DOHH2 (cell line): ENCODE measurements around the gene TANGO2.

Source experiments
- H3F3A ChIP-seq: fragments of 200-600 bp; sonication (generic), shearing (Covaris generic); 2 replicates; pipeline ENCODE4 v1.6.0; 2016; ENCODE audit warnings: antibody characterized with exemption, mild to moderate bottlenecking; ENCODE audit not compliant: control insufficient read depth, insufficient read depth
- H3K27ac ChIP-seq: fragments of 200-600 bp; sonication (generic); 2 replicates; pipeline ENCODE4 v1.5.1; 2014; ENCODE audit warnings: low read depth, mild to moderate bottlenecking, low read length, moderate library complexity
- H3K27me3 ChIP-seq: fragments of 200-600 bp; sonication (generic); 2 replicates; pipeline ENCODE4 v1.6.1; 2014; ENCODE audit warnings: mild to moderate bottlenecking, low read length, mixed read lengths; ENCODE audit not compliant: control insufficient read depth
- H3K36me3 ChIP-seq: fragments of 200-600 bp; sonication (generic); 2 replicates; pipeline ENCODE4 v1.6.1; 2014; ENCODE audit warnings: mild to moderate bottlenecking, low read length, moderate library complexity, mixed read lengths; ENCODE audit not compliant: control insufficient read depth
- H3K4me1 ChIP-seq: fragments of 200-600 bp; sonication (generic); 2 replicates; pipeline ENCODE4 v1.6.1; 2014; ENCODE audit warnings: mild to moderate bottlenecking, low read length, mixed read lengths; ENCODE audit not compliant: control insufficient read depth
- H3K4me2 ChIP-seq: fragments of 200-600 bp; sonication (generic); 2 replicates; pipeline ENCODE4 v1.6.0; 2014; ENCODE audit warnings: mild to moderate bottlenecking, low read length, moderate library complexity
- H3K4me3 ChIP-seq: fragments of 200-600 bp; sonication (generic); 2 replicates; pipeline ENCODE4 v1.5.1; 2014; ENCODE audit warnings: mild to moderate bottlenecking, low read length, mixed read lengths
- H3K79me2 ChIP-seq: fragments of 200-600 bp; sonication (generic); 2 replicates; pipeline ENCODE4 v1.6.1; 2014; ENCODE audit warnings: mild to moderate bottlenecking, low read length, mixed read lengths; ENCODE audit not compliant: control insufficient read depth
- H3K9me2 ChIP-seq: fragments of 200-600 bp; sonication (generic); replicated peaks from 2 replicates; pipeline ENCODE4 v1.6.1; 2014; ENCODE audit warnings: mild to moderate bottlenecking, low read length, mixed read lengths; ENCODE audit not compliant: control insufficient read depth
- H3K9me3 ChIP-seq: fragments of 200-600 bp; sonication (generic); 2 replicates; pipeline ENCODE4 v1.6.1; 2014; ENCODE audit warnings: antibody characterized with exemption, low read length, mixed read lengths; ENCODE audit not compliant: control insufficient read depth, insufficient read depth
- H4K20me1 ChIP-seq: fragments of 200-600 bp; sonication (generic); 2 replicates; pipeline ENCODE4 v1.6.0; 2014; ENCODE audit warnings: low read depth, mild to moderate bottlenecking, antibody characterized with exemption, low read length, moderate library complexity; ENCODE audit not compliant: control insufficient read depth, insufficient read depth
- EZH2phosphoT487 ChIP-seq: fragments of 200-600 bp; sonication (generic); IDR thresholded peaks from 2 replicates; pipeline ENCODE4 v1.6.1; 2017; ENCODE audit warnings: borderline replicate concordance, mild to moderate bottlenecking, antibody characterized with exemption, low read length, moderate library complexity, mixed read lengths
- TF ChIP-seq, protein P1 (sequence below): fragments of 200-600 bp; sonication (generic); IDR thresholded peaks from one replicate; pipeline ENCODE4 v1.5.1; 2014; ENCODE audit warnings: antibody characterized with exemption, mild to moderate bottlenecking, low read depth, low read length; ENCODE audit not compliant: poor library complexity, severe bottlenecking

Gene TANGO2

DNA sequence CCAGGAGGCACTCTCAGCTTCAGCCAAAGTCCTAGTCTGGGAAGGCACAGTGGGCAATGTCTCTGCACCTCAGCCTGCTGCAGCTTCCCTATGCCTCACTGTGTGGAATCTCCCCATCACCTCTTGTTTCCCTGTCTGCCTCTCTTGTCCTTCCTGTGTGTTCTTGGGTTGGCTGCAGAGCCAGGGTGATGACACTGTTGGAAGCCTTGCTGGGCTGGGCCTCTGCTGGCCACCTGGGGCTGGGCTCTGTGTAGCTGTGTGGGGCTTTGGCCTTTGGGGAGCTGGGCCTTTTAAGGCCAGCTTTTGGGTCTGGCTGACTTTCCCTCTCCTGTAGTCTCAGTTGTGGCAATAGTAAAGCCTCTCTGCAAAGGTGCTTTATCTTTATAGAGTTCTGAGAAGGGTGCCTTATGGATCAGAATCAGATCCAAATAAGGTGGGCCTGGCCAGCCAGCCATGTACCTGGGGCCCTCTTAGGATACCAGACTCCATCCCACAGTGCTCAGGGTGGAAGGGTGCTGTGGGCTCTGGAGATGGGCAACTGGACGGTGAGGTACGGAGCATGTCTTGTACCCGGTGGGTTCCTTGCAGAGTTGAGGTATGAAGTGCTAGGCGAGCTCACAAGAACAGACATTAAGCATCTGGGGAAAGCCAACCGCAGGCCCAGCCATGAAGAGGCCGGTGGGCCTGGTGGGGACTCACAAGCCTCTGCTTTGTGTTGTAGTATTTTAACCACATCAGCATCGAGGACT is 84.7 kb downstream of the TANGO2 start:
- H3K4me2 ChIP-seq, result no peak overlapping the region

GRCh38 chr22:20106205-20106848 is 85.4 kb downstream of the TANGO2 start:
- Histone ChIP-seq H3K27me3 (no peaks in the 10 kb centered on the region), H3K4me3 (no peak overlapping the region), H3F3A (peaks cover 13% of the 10 kb centered on the region), H3K9me2 (no peaks in the 10 kb centered on the region), H3K79me2 (peaks cover 16% of the 10 kb centered on the region), H3K4me2 (no peak overlapping the region), H3K9me3 (no peaks in the 10 kb centered on the region), H4K20me1 (no peaks in the 10 kb centered on the region), H3K36me3 (peaks cover 87% of the 10 kb centered on the region), H3K4me1 (no peaks in the 10 kb centered on the region), H3K27ac (no peak overlapping the region)
- TF ChIP-seq EZH2phosphoT487, result no peak
- TF ChIP-seq, protein P1, sequence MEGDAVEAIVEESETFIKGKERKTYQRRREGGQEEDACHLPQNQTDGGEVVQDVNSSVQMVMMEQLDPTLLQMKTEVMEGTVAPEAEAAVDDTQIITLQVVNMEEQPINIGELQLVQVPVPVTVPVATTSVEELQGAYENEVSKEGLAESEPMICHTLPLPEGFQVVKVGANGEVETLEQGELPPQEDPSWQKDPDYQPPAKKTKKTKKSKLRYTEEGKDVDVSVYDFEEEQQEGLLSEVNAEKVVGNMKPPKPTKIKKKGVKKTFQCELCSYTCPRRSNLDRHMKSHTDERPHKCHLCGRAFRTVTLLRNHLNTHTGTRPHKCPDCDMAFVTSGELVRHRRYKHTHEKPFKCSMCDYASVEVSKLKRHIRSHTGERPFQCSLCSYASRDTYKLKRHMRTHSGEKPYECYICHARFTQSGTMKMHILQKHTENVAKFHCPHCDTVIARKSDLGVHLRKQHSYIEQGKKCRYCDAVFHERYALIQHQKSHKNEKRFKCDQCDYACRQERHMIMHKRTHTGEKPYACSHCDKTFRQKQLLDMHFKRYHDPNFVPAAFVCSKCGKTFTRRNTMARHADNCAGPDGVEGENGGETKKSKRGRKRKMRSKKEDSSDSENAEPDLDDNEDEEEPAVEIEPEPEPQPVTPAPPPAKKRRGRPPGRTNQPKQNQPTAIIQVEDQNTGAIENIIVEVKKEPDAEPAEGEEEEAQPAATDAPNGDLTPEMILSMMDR, result no peak

More for the DNA sequence above, 84.7 kb downstream of the TANGO2 start:
- peaks cover 8% of the 10 kb centered on the region for H3F3A ChIP-seq
- no peak overlapping the region for H3K4me3 ChIP-seq
- H3K9me2 ChIP-seq, result no peaks in the 10 kb centered on the region
- H3K36me3 ChIP-seq, result peaks cover 87% of the 10 kb centered on the region
- TF ChIP-seq EZH2phosphoT487, result no peak
- TF ChIP-seq, protein P1, result no peak
- H3K79me2 ChIP-seq, result peaks cover 19% of the 10 kb centered on the region
- no peaks in the 10 kb centered on the region for H3K27me3 ChIP-seq
- H3K4me1 ChIP-seq, result no peaks in the 10 kb centered on the region
- H3K27ac ChIP-seq, result no peak overlapping the region
- no peaks in the 10 kb centered on the region for H3K9me3 ChIP-seq
- no peaks in the 10 kb centered on the region for H4K20me1 ChIP-seq

DNA sequence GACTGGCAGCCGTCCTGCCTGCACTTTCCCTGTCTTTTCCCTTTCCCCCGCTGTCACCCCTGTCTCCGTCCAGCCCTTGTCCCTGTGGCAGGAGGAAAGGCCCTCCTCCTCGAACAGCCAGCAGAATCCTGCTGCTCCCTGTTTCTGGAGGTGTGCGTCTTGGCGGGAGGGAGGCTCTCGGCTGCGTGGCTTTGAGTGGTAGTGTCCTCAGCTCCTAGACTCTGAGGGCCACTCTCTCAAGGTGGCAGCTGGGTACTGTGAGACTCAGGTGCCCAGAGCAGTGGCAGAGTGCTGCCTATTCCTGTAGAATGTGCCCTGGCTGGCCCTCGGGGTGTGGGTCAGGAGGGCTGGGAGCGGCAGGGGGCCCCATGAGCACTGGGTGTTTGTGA is 85.9 kb downstream of the TANGO2 start:
- no peak overlapping the region for H3K27ac ChIP-seq
- peaks cover 85% of the 10 kb centered on the region for H3K36me3 ChIP-seq
- no peaks in the 10 kb centered on the region for H3K27me3 ChIP-seq
- H3K9me2 ChIP-seq, result no peaks in the 10 kb centered on the region
- peaks cover 13% of the 10 kb centered on the region for H3K79me2 ChIP-seq
- peaks cover 13% of the 10 kb centered on the region for H3F3A ChIP-seq
- no peak overlapping the region for H3K4me2 ChIP-seq
- TF ChIP-seq, protein P1, result no peak
- no peak for TF ChIP-seq EZH2phosphoT487
- no peak overlapping the region for H3K4me3 ChIP-seq
- no peaks in the 10 kb centered on the region for H4K20me1 ChIP-seq
- no peaks in the 10 kb centered on the region for H3K9me3 ChIP-seq
- 0 out of 2 replicates have a peak, but pooled peaks cover 1% of the 10 kb centered on the region for H3K4me1 ChIP-seq
